ENCODE measurements around the gene GAPDHS. TPM values are rescaled to one million over a fixed set of nuclear protein-coding genes. Genes with fewer than 3 reads are reported as not detected.

The GAPDHS gene
- total and polyA plus RNA-seq, 4 donors = not detected

DNA sequence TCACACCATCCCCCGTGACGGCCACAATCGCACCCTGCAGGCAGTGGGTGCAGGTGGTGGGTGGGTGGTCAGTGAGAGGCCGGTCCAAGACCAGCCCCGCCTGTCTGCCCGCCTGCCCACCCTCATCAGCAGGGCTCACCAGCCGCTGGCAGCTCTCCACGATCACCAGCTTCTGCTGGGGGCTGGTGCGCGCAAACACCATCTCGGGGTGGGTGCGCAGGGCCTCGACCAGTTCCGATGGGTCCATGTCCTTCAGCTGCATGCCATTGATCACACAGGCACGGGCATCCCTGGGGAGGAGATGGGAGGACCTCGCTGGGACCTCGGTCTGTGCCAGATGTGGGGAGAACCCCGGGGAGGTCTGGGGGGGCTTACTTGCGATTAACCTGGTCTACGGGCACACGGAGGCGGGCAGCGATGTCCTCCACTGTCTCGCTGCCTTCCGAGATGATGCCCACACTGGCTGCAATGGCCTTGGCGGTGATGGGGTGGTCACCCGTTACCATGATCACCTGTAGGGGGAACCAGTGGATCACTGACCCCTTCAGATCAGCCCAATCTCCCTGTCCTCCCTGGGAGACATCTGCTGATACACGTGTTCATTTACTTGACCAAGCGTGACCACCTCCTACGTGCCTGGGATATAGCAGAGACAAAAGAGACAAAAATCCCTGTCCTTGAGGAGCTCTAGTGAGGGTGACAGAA, 22.2 kb downstream of the GAPDHS start:
- Histone ChIP-seq H3K9ac (ENCODE audit: low read depth in 1 of 2, low read length in 2 of 2) (no peak overlapping the region), H3K27ac (ENCODE audit: low read depth in 1 of 2, low read length in 2 of 2) (no peak overlapping the region), H3K36me3 (ENCODE audit: control insufficient read depth in 4 of 4, insufficient read depth in 3 of 4, low read depth in 1 of 4, low read length in 3 of 4) (no peaks in the 10 kb centered on the region), H3K9me3 (ENCODE audit: control insufficient read depth in 4 of 4, low read length in 3 of 4) (no peaks in the 10 kb centered on the region), H3K4me3 (ENCODE audit: low read depth in 1 of 3, low read length in 3 of 3) (no peak overlapping the region), H3K27me3 (ENCODE audit: control insufficient read depth in 4 of 4, insufficient read depth in 4 of 4, low read length in 3 of 4) (peaks cover 0 to 4% (median 3%) of the 10 kb centered on the region in 4 donors), H3K4me1 (ENCODE audit: control insufficient read depth in 4 of 4, insufficient read depth in 4 of 4, low read length in 3 of 4) (peaks cover 0 to 7% (median 4%) of the 10 kb centered on the region in 4 donors)
- no peak for TF ChIP-seq HNF4A (conservative IDR thresholded peaks at IDR 0.05)
- TF ChIP-seq, protein P1, sequence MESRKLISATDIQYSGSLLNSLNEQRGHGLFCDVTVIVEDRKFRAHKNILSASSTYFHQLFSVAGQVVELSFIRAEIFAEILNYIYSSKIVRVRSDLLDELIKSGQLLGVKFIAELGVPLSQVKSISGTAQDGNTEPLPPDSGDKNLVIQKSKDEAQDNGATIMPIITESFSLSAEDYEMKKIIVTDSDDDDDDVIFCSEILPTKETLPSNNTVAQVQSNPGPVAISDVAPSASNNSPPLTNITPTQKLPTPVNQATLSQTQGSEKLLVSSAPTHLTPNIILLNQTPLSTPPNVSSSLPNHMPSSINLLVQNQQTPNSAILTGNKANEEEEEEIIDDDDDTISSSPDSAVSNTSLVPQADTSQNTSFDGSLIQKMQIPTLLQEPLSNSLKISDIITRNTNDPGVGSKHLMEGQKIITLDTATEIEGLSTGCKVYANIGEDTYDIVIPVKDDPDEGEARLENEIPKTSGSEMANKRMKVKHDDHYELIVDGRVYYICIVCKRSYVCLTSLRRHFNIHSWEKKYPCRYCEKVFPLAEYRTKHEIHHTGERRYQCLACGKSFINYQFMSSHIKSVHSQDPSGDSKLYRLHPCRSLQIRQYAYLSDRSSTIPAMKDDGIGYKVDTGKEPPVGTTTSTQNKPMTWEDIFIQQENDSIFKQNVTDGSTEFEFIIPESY (IDR thresholded peaks at IDR 0.05) = no peak
- no peak for TF ChIP-seq GABPA (IDR thresholded peaks at IDR 0.05 in 1 of 2, conservative IDR thresholded peaks at IDR 0.05 in 1 of 2)
- no peak for TF ChIP-seq YY1 (IDR thresholded peaks at IDR 0.05)
- no peak for TF ChIP-seq RXRA (IDR thresholded peaks at IDR 0.05)
- TF ChIP-seq SP1 (IDR thresholded peaks at IDR 0.05) = no peak
- TF ChIP-seq, protein P2, sequence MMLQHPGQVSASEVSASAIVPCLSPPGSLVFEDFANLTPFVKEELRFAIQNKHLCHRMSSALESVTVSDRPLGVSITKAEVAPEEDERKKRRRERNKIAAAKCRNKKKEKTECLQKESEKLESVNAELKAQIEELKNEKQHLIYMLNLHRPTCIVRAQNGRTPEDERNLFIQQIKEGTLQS (IDR thresholded peaks at IDR 0.05) = no peak
- TF ChIP-seq NR2F2 (IDR thresholded peaks at IDR 0.05) = no peak
- no peak for TF ChIP-seq JUND (IDR thresholded peaks at IDR 0.05)
- TF ChIP-seq FOXA2 (IDR thresholded peaks at IDR 0.05) = no peak
- TF ChIP-seq, protein P3, sequence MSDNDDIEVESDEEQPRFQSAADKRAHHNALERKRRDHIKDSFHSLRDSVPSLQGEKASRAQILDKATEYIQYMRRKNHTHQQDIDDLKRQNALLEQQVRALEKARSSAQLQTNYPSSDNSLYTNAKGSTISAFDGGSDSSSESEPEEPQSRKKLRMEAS (IDR thresholded peaks at IDR 0.05) = no peak
- no peak for TF ChIP-seq FOXA1 (IDR thresholded peaks at IDR 0.05)
- no peak for TF ChIP-seq RAD21 (IDR thresholded peaks at IDR 0.05)
- no peak for TF ChIP-seq EGR1 (IDR thresholded peaks at IDR 0.05; ENCODE audit: low read depth in 2 of 2)
- TF ChIP-seq, protein P4, sequence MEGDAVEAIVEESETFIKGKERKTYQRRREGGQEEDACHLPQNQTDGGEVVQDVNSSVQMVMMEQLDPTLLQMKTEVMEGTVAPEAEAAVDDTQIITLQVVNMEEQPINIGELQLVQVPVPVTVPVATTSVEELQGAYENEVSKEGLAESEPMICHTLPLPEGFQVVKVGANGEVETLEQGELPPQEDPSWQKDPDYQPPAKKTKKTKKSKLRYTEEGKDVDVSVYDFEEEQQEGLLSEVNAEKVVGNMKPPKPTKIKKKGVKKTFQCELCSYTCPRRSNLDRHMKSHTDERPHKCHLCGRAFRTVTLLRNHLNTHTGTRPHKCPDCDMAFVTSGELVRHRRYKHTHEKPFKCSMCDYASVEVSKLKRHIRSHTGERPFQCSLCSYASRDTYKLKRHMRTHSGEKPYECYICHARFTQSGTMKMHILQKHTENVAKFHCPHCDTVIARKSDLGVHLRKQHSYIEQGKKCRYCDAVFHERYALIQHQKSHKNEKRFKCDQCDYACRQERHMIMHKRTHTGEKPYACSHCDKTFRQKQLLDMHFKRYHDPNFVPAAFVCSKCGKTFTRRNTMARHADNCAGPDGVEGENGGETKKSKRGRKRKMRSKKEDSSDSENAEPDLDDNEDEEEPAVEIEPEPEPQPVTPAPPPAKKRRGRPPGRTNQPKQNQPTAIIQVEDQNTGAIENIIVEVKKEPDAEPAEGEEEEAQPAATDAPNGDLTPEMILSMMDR (IDR thresholded peaks at IDR 0.05; ENCODE audit: low read depth, low read length, missing input control) = no peak
- 71% methylated on average over 30 of the region's 30 CpGs for WGBS
- no peak for DNase-seq (ENCODE audit: low spot score)

DNA sequence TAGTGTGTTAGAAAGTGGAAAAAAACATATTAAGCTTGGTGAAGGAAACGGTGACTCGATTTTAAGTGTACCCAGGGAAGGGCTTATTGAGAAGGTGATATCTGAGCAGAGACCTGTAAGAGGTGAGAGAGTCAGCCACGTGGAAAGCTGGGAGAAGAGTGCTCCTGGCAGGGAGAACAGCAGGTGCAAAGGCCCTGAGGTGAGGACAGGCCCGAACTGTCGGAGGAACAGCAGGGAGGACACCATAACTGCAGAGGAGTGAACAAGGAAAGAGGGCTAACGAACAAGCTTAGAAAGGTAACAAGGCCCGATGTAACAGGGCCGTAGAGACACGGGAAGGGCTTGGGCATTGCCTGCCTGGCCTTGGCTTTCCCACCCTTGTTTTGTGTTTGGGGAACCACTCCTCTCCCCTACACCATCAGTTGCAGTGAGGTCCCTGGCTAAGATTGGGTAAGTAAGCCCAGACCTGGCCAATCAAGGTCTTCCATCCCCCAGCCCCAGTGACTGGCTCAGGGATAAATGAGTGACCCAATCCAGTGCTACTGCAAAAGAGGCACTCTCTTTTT, 22.9 kb downstream of the GAPDHS start:
- no peaks in the 10 kb centered on the region for H3K9me3 ChIP-seq (ENCODE audit: control insufficient read depth in 4 of 4, low read length in 3 of 4)
- H3K4me3 ChIP-seq (ENCODE audit: low read depth in 1 of 3, low read length in 3 of 3) = no peak overlapping the region
- DNase-seq (ENCODE audit: low spot score) = no peak
- 87% methylated on average over 9 of the region's 9 CpGs for WGBS
- peaks cover 0 to 7% (median 4%) of the 10 kb centered on the region in 4 donors for H3K4me1 ChIP-seq (ENCODE audit: control insufficient read depth in 4 of 4, insufficient read depth in 4 of 4, low read length in 3 of 4)
- H3K27me3 ChIP-seq (ENCODE audit: control insufficient read depth in 4 of 4, insufficient read depth in 4 of 4, low read length in 3 of 4) = peaks cover 0 to 4% (median 3%) of the 10 kb centered on the region in 4 donors
- H3K36me3 ChIP-seq (ENCODE audit: control insufficient read depth in 4 of 4, insufficient read depth in 3 of 4, low read depth in 1 of 4, low read length in 3 of 4) = no peaks in the 10 kb centered on the region
- no peak overlapping the region for H3K27ac ChIP-seq (ENCODE audit: low read depth in 1 of 2, low read length in 2 of 2)
- no peak overlapping the region for H3K9ac ChIP-seq (ENCODE audit: low read depth in 1 of 2, low read length in 2 of 2)
- no peak for TF ChIP-seq EGR1 (IDR thresholded peaks at IDR 0.05; ENCODE audit: low read depth in 2 of 2)
- no peak for TF ChIP-seq GABPA (IDR thresholded peaks at IDR 0.05 in 1 of 2, conservative IDR thresholded peaks at IDR 0.05 in 1 of 2)
- TF ChIP-seq FOXA1 (IDR thresholded peaks at IDR 0.05) = no peak
- TF ChIP-seq, protein P5, sequence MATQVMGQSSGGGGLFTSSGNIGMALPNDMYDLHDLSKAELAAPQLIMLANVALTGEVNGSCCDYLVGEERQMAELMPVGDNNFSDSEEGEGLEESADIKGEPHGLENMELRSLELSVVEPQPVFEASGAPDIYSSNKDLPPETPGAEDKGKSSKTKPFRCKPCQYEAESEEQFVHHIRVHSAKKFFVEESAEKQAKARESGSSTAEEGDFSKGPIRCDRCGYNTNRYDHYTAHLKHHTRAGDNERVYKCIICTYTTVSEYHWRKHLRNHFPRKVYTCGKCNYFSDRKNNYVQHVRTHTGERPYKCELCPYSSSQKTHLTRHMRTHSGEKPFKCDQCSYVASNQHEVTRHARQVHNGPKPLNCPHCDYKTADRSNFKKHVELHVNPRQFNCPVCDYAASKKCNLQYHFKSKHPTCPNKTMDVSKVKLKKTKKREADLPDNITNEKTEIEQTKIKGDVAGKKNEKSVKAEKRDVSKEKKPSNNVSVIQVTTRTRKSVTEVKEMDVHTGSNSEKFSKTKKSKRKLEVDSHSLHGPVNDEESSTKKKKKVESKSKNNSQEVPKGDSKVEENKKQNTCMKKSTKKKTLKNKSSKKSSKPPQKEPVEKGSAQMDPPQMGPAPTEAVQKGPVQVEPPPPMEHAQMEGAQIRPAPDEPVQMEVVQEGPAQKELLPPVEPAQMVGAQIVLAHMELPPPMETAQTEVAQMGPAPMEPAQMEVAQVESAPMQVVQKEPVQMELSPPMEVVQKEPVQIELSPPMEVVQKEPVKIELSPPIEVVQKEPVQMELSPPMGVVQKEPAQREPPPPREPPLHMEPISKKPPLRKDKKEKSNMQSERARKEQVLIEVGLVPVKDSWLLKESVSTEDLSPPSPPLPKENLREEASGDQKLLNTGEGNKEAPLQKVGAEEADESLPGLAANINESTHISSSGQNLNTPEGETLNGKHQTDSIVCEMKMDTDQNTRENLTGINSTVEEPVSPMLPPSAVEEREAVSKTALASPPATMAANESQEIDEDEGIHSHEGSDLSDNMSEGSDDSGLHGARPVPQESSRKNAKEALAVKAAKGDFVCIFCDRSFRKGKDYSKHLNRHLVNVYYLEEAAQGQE (IDR thresholded peaks at IDR 0.05) = no peak
- TF ChIP-seq, protein P3 (IDR thresholded peaks at IDR 0.05) = no peak
- TF ChIP-seq, protein P4 (IDR thresholded peaks at IDR 0.05; ENCODE audit: low read depth, low read length, missing input control) = no peak
- no peak for TF ChIP-seq FOXA2 (IDR thresholded peaks at IDR 0.05)
- no peak for TF ChIP-seq HNF4G (IDR thresholded peaks at IDR 0.05)
- TF ChIP-seq SP1 (IDR thresholded peaks at IDR 0.05) = no peak
- TF ChIP-seq HNF4A (conservative IDR thresholded peaks at IDR 0.05) = no peak
- no peak for TF ChIP-seq YY1 (IDR thresholded peaks at IDR 0.05)

All from liver (tissue), 9 donors.